Measurements from ENCODE around the gene CSMD2. TPM values are rescaled to one million over a fixed set of nuclear protein-coding genes. Genes with fewer than 3 reads are reported as not detected.

The CSMD2 gene
- total and polyA plus RNA-seq, 2 donors (not counting 1 experiment from before 2014, with no cell fraction given): 2.2 to 7.6 TPM

- Histone ChIP-seq H4K20me1 (ENCODE audit: control insufficient read depth, extremely low read depth, insufficient read depth, low read length) (no peaks in the 10 kb centered on the region), H3K9ac (ENCODE audit: insufficient read depth, low read length) (no peak overlapping the region), H3K9me3 (ENCODE audit: control insufficient read depth, insufficient read depth, low read depth, low read length) (no peaks in the 10 kb centered on the region), H3K4me1 (ENCODE audit: control insufficient read depth, extremely low read depth, insufficient read depth, low read length) (peaks cover 3% of the 10 kb centered on the region), H3K27ac (ENCODE audit: insufficient read depth, low read length) (no peak overlapping the region), H3K36me3 (ENCODE audit: control insufficient read depth, insufficient read depth, low read length) (no peaks in the 10 kb centered on the region), H2AFZ (ENCODE audit: low read length) (no peak overlapping the region), H3K79me2 (ENCODE audit: control insufficient read depth, insufficient read depth, low read length) (no peaks in the 10 kb centered on the region), H3K27me3 (ENCODE audit: control insufficient read depth, insufficient read depth, low read length) (no peaks in the 10 kb centered on the region), H3K4me2 (ENCODE audit: extremely low read depth, insufficient read depth, low read length) (no peak overlapping the region), H3K4me3 (replicated peaks in 1 of 4; ENCODE audit: control extremely low read depth in 1 of 4, insufficient read depth in 1 of 4, low read depth in 3 of 4, low read length in 4 of 4) (no peak overlapping the region)
- DNase-seq (ENCODE audit: low read depth in 2 of 2): peak in 1 of 2 donors; percentile 26
- TF ChIP-seq EZH2 (IDR thresholded peaks at IDR 0.05; ENCODE audit: low read length, missing control alignments): no peak
- no peak for TF ChIP-seq CTCF (conservative IDR thresholded peaks at IDR 0.05 in 1 of 2, IDR thresholded peaks at IDR 0.05 in 1 of 2; ENCODE audit: low read depth in 1 of 2, low read length in 2 of 2)
Observed at GRCh38 chr1:33874636-33875035, 290.4 kb downstream of the CSMD2 start.

- no peak overlapping the region for H3K4me2 ChIP-seq (ENCODE audit: extremely low read depth, insufficient read depth, low read length)
- DNase-seq (ENCODE audit: low read depth in 2 of 2): peak in 1 of 2 donors; percentile 73
- H3K9ac ChIP-seq (ENCODE audit: insufficient read depth, low read length): no peak overlapping the region
- H3K27ac ChIP-seq (ENCODE audit: insufficient read depth, low read length): no peak overlapping the region
- H3K79me2 ChIP-seq (ENCODE audit: control insufficient read depth, insufficient read depth, low read length): no peaks in the 10 kb centered on the region
- no peaks in the 10 kb centered on the region for H4K20me1 ChIP-seq (ENCODE audit: control insufficient read depth, extremely low read depth, insufficient read depth, low read length)
- no peak overlapping the region for H2AFZ ChIP-seq (ENCODE audit: low read length)
- no peak overlapping the region for H3K4me3 ChIP-seq (replicated peaks in 1 of 4; ENCODE audit: control extremely low read depth in 1 of 4, insufficient read depth in 1 of 4, low read depth in 3 of 4, low read length in 4 of 4)
- H3K9me3 ChIP-seq (ENCODE audit: control insufficient read depth, insufficient read depth, low read depth, low read length): no peaks in the 10 kb centered on the region
- TF ChIP-seq CTCF (conservative IDR thresholded peaks at IDR 0.05 in 1 of 2, IDR thresholded peaks at IDR 0.05 in 1 of 2; ENCODE audit: low read depth in 1 of 2, low read length in 2 of 2) (no peak), EZH2 (IDR thresholded peaks at IDR 0.05; ENCODE audit: low read length, missing control alignments) (no peak)
- H3K27me3 ChIP-seq (ENCODE audit: control insufficient read depth, insufficient read depth, low read length): no peaks in the 10 kb centered on the region
- H3K36me3 ChIP-seq (ENCODE audit: control insufficient read depth, insufficient read depth, low read length): no peaks in the 10 kb centered on the region
- peaks cover 3% of the 10 kb centered on the region for H3K4me1 ChIP-seq (ENCODE audit: control insufficient read depth, extremely low read depth, insufficient read depth, low read length)
Observed at GRCh38 chr1:33872683-33873082, 292.3 kb downstream of the CSMD2 start.

GRCh38 chr1:33872275-33872674, 292.8 kb downstream of the CSMD2 start:
- H3K27ac ChIP-seq (ENCODE audit: insufficient read depth, low read length): no peak overlapping the region
- H3K9me3 ChIP-seq (ENCODE audit: control insufficient read depth, insufficient read depth, low read depth, low read length): no peaks in the 10 kb centered on the region
- no peaks in the 10 kb centered on the region for H3K79me2 ChIP-seq (ENCODE audit: control insufficient read depth, insufficient read depth, low read length)
- H3K4me2 ChIP-seq (ENCODE audit: extremely low read depth, insufficient read depth, low read length): no peak overlapping the region
- peaks cover 3% of the 10 kb centered on the region for H3K4me1 ChIP-seq (ENCODE audit: control insufficient read depth, extremely low read depth, insufficient read depth, low read length)
- DNase-seq (ENCODE audit: low read depth in 2 of 2): no peak
- H2AFZ ChIP-seq (ENCODE audit: low read length): no peak overlapping the region
- no peak for TF ChIP-seq CTCF (conservative IDR thresholded peaks at IDR 0.05 in 1 of 2, IDR thresholded peaks at IDR 0.05 in 1 of 2; ENCODE audit: low read depth in 1 of 2, low read length in 2 of 2)
- TF ChIP-seq EZH2 (IDR thresholded peaks at IDR 0.05; ENCODE audit: low read length, missing control alignments): no peak
- no peaks in the 10 kb centered on the region for H3K27me3 ChIP-seq (ENCODE audit: control insufficient read depth, insufficient read depth, low read length)
- H3K36me3 ChIP-seq (ENCODE audit: control insufficient read depth, insufficient read depth, low read length): no peaks in the 10 kb centered on the region
- no peak overlapping the region for H3K4me3 ChIP-seq (replicated peaks in 1 of 4; ENCODE audit: control extremely low read depth in 1 of 4, insufficient read depth in 1 of 4, low read depth in 3 of 4, low read length in 4 of 4)
- H4K20me1 ChIP-seq (ENCODE audit: control insufficient read depth, extremely low read depth, insufficient read depth, low read length): no peaks in the 10 kb centered on the region
- no peak overlapping the region for H3K9ac ChIP-seq (ENCODE audit: insufficient read depth, low read length)
